Trophoblast cell (in vitro differentiated cells and primary cell): ENCODE data around the gene FHL2.

Experiments
- DNase-seq, 2 donors: peaks; one replicate each; pipeline ENCODE4 v3.0.0-alpha.2; 2016
- H2AFZ ChIP-seq: 2 replicates; pipeline ENCODE4 v1.6.1; 2013; ENCODE audit warnings: low read length, moderate library complexity, mild to moderate bottlenecking; ENCODE audit not compliant: insufficient read depth, poor library complexity
- H2AK5ac ChIP-seq: 2 replicates; pipeline ENCODE4 v1.6.1; 2013; ENCODE audit warnings: mild to moderate bottlenecking, low read length
- H2BK120ac ChIP-seq: 2 replicates; pipeline ENCODE4 v1.6.1; 2013; ENCODE audit warnings: low read length, mild to moderate bottlenecking, moderate library complexity; ENCODE audit not compliant: insufficient read depth, poor library complexity
- H2BK12ac ChIP-seq: 2 replicates; pipeline ENCODE4 v1.6.1; 2013; ENCODE audit warnings: mild to moderate bottlenecking, low read length, moderate library complexity
- H2BK5ac ChIP-seq: 2 replicates; pipeline ENCODE4 v1.6.1; 2013; ENCODE audit warnings: low read length, low read depth, moderate library complexity, mild to moderate bottlenecking; ENCODE audit not compliant: poor library complexity
- H3K14ac ChIP-seq: 2 replicates; pipeline ENCODE4 v1.6.1; 2013; ENCODE audit warnings: mild to moderate bottlenecking, low read length
- H3K18ac ChIP-seq: 2 replicates; pipeline ENCODE4 v1.6.1; 2013; ENCODE audit warnings: mild to moderate bottlenecking, low read length
- H3K23ac ChIP-seq: 2 replicates; pipeline ENCODE4 v1.6.1; 2013; ENCODE audit warnings: low read length
- H3K27ac ChIP-seq: 2 replicates; pipeline ENCODE4 v1.5.1; 2013; ENCODE audit warnings: low read depth, mild to moderate bottlenecking, inconsistent platforms, low read length, moderate library complexity
- H3K27me3 ChIP-seq: 2 replicates; pipeline ENCODE4 v1.6.1; 2013; ENCODE audit warnings: inconsistent platforms, mild to moderate bottlenecking, low read length, moderate library complexity; ENCODE audit not compliant: insufficient read depth
- H3K36me3 ChIP-seq, 2 experiments: 1 replicate in 1 of 2; 2 replicates in 1 of 2; pipeline ENCODE4 v1.6.1; 2013; ENCODE audit warnings: low read length in 2 of 2, mild to moderate bottlenecking in 2 of 2, moderate library complexity in 1 of 2; ENCODE audit not compliant: insufficient read depth in 2 of 2, control insufficient read depth in 1 of 2
- H3K4ac ChIP-seq: 2 replicates; pipeline ENCODE4 v1.6.1; 2013; ENCODE audit warnings: low read depth, mild to moderate bottlenecking, low read length, moderate library complexity
- H3K4me1 ChIP-seq, 2 experiments: 1 replicate in 1 of 2; 2 replicates in 1 of 2; pipeline ENCODE4 v1.6.1; 2013; ENCODE audit warnings: low read length in 2 of 2, mild to moderate bottlenecking in 2 of 2, moderate library complexity in 1 of 2; ENCODE audit not compliant: insufficient read depth in 2 of 2, control insufficient read depth in 1 of 2
- H3K4me2 ChIP-seq: 2 replicates; pipeline ENCODE4 v1.6.1; 2013; ENCODE audit warnings: inconsistent platforms, mild to moderate bottlenecking, low read length, moderate library complexity
- H3K4me3 ChIP-seq: 2 replicates; pipeline ENCODE4 v1.5.1; 2013; ENCODE audit warnings: mild to moderate bottlenecking, low read depth, low read length, inconsistent platforms
- H3K79me1 ChIP-seq: one replicate; pipeline ENCODE4 v1.6.1; 2013; ENCODE audit warnings: low read length
- H3K79me2 ChIP-seq: 2 replicates; pipeline ENCODE4 v1.6.1; 2013; ENCODE audit warnings: low read length, mild to moderate bottlenecking; ENCODE audit not compliant: control insufficient read depth, insufficient read depth, poor library complexity
- H3K9ac ChIP-seq: 2 replicates; pipeline ENCODE4 v1.6.1; 2013; ENCODE audit warnings: mild to moderate bottlenecking, low read length
- H3K9me3 ChIP-seq: 2 replicates; pipeline ENCODE4 v1.6.1; 2013; ENCODE audit warnings: low read depth, mild to moderate bottlenecking, control low read depth, inconsistent platforms, low read length; ENCODE audit not compliant: insufficient read depth
- H4K12ac ChIP-seq: 2 replicates; pipeline ENCODE4 v1.6.1; 2013; ENCODE audit warnings: low read depth, mild to moderate bottlenecking, low read length, moderate library complexity
- H4K8ac ChIP-seq: 2 replicates; pipeline ENCODE4 v1.6.1; 2013; ENCODE audit warnings: low read depth, mild to moderate bottlenecking, low read length, moderate library complexity
- H4K91ac ChIP-seq: one replicate; pipeline ENCODE4 v1.6.1; 2013; ENCODE audit warnings: low read depth, mild to moderate bottlenecking, low read length, moderate library complexity
- WGBS: extraction: QIAGEN DNeasy Blood & Tissue Kit; methylation state at CpG from one replicate; pipeline ENCODE4 v1.1.7; 2013; ENCODE audit warnings: missing lambda C conversion rate; ENCODE audit not compliant: insufficient read length, insufficient coverage; ENCODE audit errors: extremely low coverage; 5-methylcytosine and 5-hydroxymethylcytosine counted together

The FHL2 gene

DNA sequence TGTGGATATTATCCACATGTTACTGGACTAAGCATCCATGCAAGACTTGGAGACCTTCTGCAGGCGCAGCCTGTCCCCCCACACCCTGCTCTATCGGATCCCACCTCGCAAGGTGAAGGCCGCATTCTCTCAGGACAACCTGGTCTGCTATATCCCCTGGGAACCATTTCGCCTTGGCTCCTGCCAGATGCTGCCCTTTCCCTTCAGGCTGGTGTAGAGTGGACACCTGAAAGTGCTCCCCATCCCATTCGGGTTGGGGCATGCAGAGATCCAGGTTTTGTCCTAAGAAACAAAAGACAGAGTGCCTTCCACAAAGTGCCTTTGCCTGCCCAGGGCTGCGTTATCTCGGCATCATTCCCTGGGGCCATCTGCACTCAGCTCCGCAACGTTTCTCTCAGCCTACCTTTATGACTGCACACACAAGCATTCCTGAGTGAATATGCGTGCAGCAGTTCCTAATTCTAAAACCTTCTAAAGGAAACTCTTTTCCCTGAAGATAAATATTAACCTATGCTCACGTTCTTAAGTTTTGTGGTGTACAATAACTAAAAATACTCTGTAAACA lies 20.5 kb downstream of the FHL2 start:
- H4K91ac ChIP-seq: no peak overlapping the region
- no peak overlapping the region for H3K18ac ChIP-seq
- no peak overlapping the region for H3K4me2 ChIP-seq
- no peak overlapping the region for H3K4me3 ChIP-seq
- no peak overlapping the region for H3K23ac ChIP-seq
- H3K4me1 ChIP-seq: peaks cover 13 to 35% of the 10 kb centered on the region in 2 experiments
- no peak overlapping the region for H3K9ac ChIP-seq
- no peak overlapping the region for H2BK5ac ChIP-seq
- no peak overlapping the region for H3K14ac ChIP-seq
- H2BK12ac ChIP-seq: no peak overlapping the region
- H2AFZ ChIP-seq: no peak overlapping the region
- H4K12ac ChIP-seq: no peak overlapping the region
- H3K4ac ChIP-seq: no peak overlapping the region
- DNase-seq: peak; percentile 89 to 93
- H3K27ac ChIP-seq: peak overlapping the region; percentile 57
- H2AK5ac ChIP-seq: no peak overlapping the region
- H3K79me2 ChIP-seq: no peaks in the 10 kb centered on the region
- H2BK120ac ChIP-seq: no peak overlapping the region
- peaks cover 21 to 33% of the 10 kb centered on the region in 2 experiments for H3K36me3 ChIP-seq
- no peaks in the 10 kb centered on the region for H3K9me3 ChIP-seq
- no peaks in the 10 kb centered on the region for H3K79me1 ChIP-seq
- no peaks in the 10 kb centered on the region for H3K27me3 ChIP-seq
- no peak overlapping the region for H4K8ac ChIP-seq
- no CpG with 5 or more reads among the region's 12 CpGs for WGBS

DNA sequence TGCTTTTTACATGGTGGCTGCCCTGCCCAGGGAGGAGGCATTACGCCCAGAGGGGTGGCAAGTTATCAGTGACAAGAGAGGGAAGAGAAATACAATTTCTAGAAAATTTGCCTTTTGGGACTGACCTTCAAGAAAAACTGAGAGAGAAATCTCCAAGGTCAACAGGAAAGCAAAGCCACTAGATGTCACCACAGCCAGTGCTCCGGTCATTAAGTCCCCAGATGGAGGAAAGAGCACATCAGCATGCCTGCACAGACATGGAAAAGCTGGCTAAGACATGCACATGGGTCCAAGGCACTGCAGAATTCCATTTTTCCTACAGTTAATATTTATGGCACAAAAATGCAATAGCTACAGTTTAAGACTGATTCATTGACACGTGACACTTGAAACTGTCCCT lies 21.0 kb downstream of the FHL2 start:
- Histone ChIP-seq H2AK5ac (no peak overlapping the region), H4K12ac (no peak overlapping the region), H4K91ac (no peak overlapping the region), H3K27ac (peak overlapping the region; percentile 7), H2AFZ (no peak overlapping the region), H3K4ac (no peak overlapping the region), H2BK12ac (no peak overlapping the region), H2BK120ac (no peak overlapping the region), H3K4me2 (no peak overlapping the region), H3K18ac (peak overlapping the region; percentile 62), H3K14ac (no peak overlapping the region), H3K9ac (no peak overlapping the region), H3K79me1 (no peaks in the 10 kb centered on the region), H3K36me3 (peaks cover 24 to 36% of the 10 kb centered on the region in 2 experiments), H3K79me2 (no peaks in the 10 kb centered on the region), H3K9me3 (no peaks in the 10 kb centered on the region), H3K4me1 (peaks cover 13 to 35% of the 10 kb centered on the region in 2 experiments), H2BK5ac (no peak overlapping the region), H4K8ac (no peak overlapping the region), H3K4me3 (no peak overlapping the region), H3K23ac (no peak overlapping the region), H3K27me3 (no peaks in the 10 kb centered on the region)
- no CpG with 5 or more reads among the region's 3 CpGs for WGBS
- DNase-seq: peak in 1 of 2 donors; percentile 28

DNA sequence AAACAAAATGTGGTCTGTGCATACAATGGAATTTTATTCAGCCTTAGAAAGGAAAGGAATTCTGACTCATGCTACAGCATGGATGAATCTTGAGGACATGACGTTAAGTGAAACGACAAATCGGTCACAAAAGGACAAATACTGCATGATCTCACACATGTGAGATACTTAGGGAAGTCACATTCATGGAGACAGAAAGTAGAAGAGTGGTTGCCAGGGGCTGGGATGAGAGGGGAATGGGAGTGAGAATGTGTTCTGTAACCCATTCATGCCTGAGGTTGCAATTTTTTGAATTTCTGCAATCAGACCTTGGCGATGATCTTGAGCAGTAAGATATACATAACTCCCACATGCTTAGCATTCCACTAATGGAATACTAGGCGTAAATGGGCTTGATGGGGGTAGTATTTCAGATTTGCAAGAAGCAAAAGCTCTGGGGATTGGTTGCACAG lies 22.0 kb downstream of the FHL2 start:
- Histone ChIP-seq H4K91ac (no peak overlapping the region), H2BK12ac (no peak overlapping the region), H2AFZ (no peak overlapping the region), H3K4me2 (no peak overlapping the region), H3K4me3 (no peak overlapping the region), H3K79me2 (no peaks in the 10 kb centered on the region), H3K4ac (no peak overlapping the region), H3K14ac (no peak overlapping the region), H3K9me3 (no peaks in the 10 kb centered on the region), H3K9ac (no peak overlapping the region), H4K8ac (no peak overlapping the region), H3K18ac (no peak overlapping the region), H3K79me1 (no peaks in the 10 kb centered on the region), H3K4me1 (peaks cover 13 to 35% of the 10 kb centered on the region in 2 experiments), H3K27ac (no peak overlapping the region), H3K23ac (no peak overlapping the region), H2BK5ac (no peak overlapping the region), H3K36me3 (peaks cover 24 to 36% of the 10 kb centered on the region in 2 experiments), H4K12ac (no peak overlapping the region), H2BK120ac (no peak overlapping the region), H2AK5ac (no peak overlapping the region), H3K27me3 (no peaks in the 10 kb centered on the region)
- peak; percentile 63 to 90 for DNase-seq
- no CpG with 5 or more reads among the region's 5 CpGs for WGBS

DNA sequence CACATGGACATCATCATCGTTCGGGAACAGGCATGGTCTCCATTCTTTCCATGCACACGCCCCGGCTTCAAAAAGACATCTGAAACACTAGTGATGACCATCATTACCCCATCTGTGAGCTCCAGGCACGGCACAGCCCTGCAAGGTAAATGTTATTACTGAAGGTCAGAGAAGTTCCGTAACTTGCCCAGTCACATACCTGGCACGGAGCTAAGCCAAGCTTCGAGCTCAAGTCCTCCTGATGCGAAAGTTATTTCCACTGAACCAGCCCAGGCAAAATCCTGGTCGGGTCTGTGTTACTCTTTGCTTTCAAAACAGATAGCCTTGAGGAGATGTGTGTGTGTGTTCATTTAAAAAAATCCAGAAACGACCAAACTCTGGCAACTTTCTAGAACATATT lies 22.8 kb downstream of the FHL2 start:
- Histone ChIP-seq H4K91ac (no peak overlapping the region), H3K79me2 (no peaks in the 10 kb centered on the region), H3K4me1 (peaks cover 15 to 33% of the 10 kb centered on the region in 2 experiments), H3K79me1 (no peaks in the 10 kb centered on the region), H2BK5ac (no peak overlapping the region), H3K4me2 (no peak overlapping the region), H3K18ac (no peak overlapping the region), H4K12ac (no peak overlapping the region), H2BK120ac (no peak overlapping the region), H3K14ac (no peak overlapping the region), H3K27me3 (no peaks in the 10 kb centered on the region), H3K4ac (no peak overlapping the region), H3K4me3 (no peak overlapping the region), H3K23ac (no peak overlapping the region), H3K36me3 (peaks cover 23 to 37% of the 10 kb centered on the region in 2 experiments), H2BK12ac (no peak overlapping the region), H4K8ac (no peak overlapping the region), H3K9me3 (no peaks in the 10 kb centered on the region), H2AFZ (no peak overlapping the region), H3K27ac (no peak overlapping the region), H2AK5ac (no peak overlapping the region), H3K9ac (no peak overlapping the region)
- DNase-seq: peak; percentile 62 to 78
- WGBS: no CpG with 5 or more reads among the region's 11 CpGs
